Omental fat pad (tissue), 4 donors: Measurements from ENCODE around the gene TMEM150A. TPM values are rescaled to one million over a fixed set of nuclear protein-coding genes. Genes with fewer than 3 reads are reported as not detected.
"Not testable (repeated sequence)": the region's sequence is repeated elsewhere in the genome, so short reads cannot be mapped to it uniquely, and the experiment has no call there.

Experiments used
- ATAC-seq: fragments of 150-250 bp; one replicate; pipeline ENCODE4 v1.9.1; 2016; ENCODE audit warnings: mild to moderate bottlenecking, moderate library complexity; ENCODE audit not compliant: low FRiP score
- DNase-seq: peaks from one replicate; pipeline ENCODE4 v3.0.0-alpha.2; 2019; ENCODE audit warnings: low spot score
- CTCF ChIP-seq, 3 donors: fragments of 450-650 bp; IDR thresholded peaks; one replicate each; pipeline ENCODE4 v1.5.1; 2016 to 2017; ENCODE audit warnings: antibody characterized with exemption in 3 of 3, mild to moderate bottlenecking in 3 of 3, moderate library complexity in 2 of 3
- total RNA-seq, 4 donors: library from RNA; depleted of rRNA; stranded (reverse); fragments of >200 nt; gene quantifications; one replicate each; pipeline ENCODE4 v1.1.0, GENCODE V29; 2016

Gene TMEM150A
- total RNA-seq, 4 donors from 2014 or later = 20.1 to 38.7 (median 25.5) TPM

GRCh38 chr2:85628658-85629057 is 26.2 kb upstream of the TMEM150A start:
- DNase-seq (no peak), ATAC-seq (no peak)
- no peak for TF ChIP-seq CTCF (IDR thresholded peaks at IDR 0.05)

- DNase-seq = no peak
- TF ChIP-seq CTCF (IDR thresholded peaks at IDR 0.05) = no peak
Observed at GRCh38 chr2:85623991-85624390, 21.5 kb upstream of the TMEM150A start.

GRCh38 chr2:85621338-85621737 is 18.8 kb upstream of the TMEM150A start:
- DNase-seq (no peak), ATAC-seq (no peak)
- no peak for TF ChIP-seq CTCF (IDR thresholded peaks at IDR 0.05)

More at GRCh38 chr2:85623991-85624390, 21.5 kb upstream of the TMEM150A start:
- no peak for ATAC-seq

- ATAC-seq (no peak), DNase-seq (no peak)
- no peak for TF ChIP-seq CTCF (IDR thresholded peaks at IDR 0.05)
Observed at GRCh38 chr2:85619617-85620016, 17.1 kb upstream of the TMEM150A start.

GRCh38 chr2:85617723-85618122 is 15.2 kb upstream of the TMEM150A start:
- not testable (repeated sequence) for ATAC-seq, DNase-seq

GRCh38 chr2:85615413-85615728 is 12.9 kb upstream of the TMEM150A start:
- DNase-seq = no peak
- TF ChIP-seq CTCF (IDR thresholded peaks at IDR 0.05) = no peak
- ATAC-seq = no peak

- ATAC-seq, DNase-seq: not testable (repeated sequence)
Observed at GRCh38 chr2:85614757-85615156, 12.3 kb upstream of the TMEM150A start.

- DNase-seq = no peak
- ATAC-seq = no peak
- no peak for TF ChIP-seq CTCF (IDR thresholded peaks at IDR 0.05)
Observed at GRCh38 chr2:85613717-85614515, 11.4 kb upstream of the TMEM150A start.
